Prostate gland (tissue), 2 donors: Measurements from ENCODE around the gene TNXB. TPM values are rescaled to one million over a fixed set of nuclear protein-coding genes. Genes with fewer than 3 reads are reported as not detected.

ENCODE experiments used
- DNase-seq: peaks from one replicate; pipeline ENCODE4 v3.0.0-alpha.2; 2019; ENCODE audit warnings: low spot score
- H3K27ac ChIP-seq, 2 donors: fragments of 200-600 bp; sonication (generic); 2 replicates each; pipeline ENCODE4 v1.5.1; 2017 to 2019
- H3K27me3 ChIP-seq: fragments of 200-600 bp; sonication (generic); replicated peaks from 2 replicates; pipeline ENCODE4 v1.5.1; 2019; ENCODE audit not compliant: insufficient read depth
- H3K36me3 ChIP-seq, 2 donors: fragments of 200-600 bp; sonication (generic); 1 replicate in 1 of 2; 2 replicates in 1 of 2; pipeline versions ENCODE4 v1.5.1 to v1.8.1; 2017 to 2019
- H3K4me1 ChIP-seq: fragments of 200-600 bp; sonication (generic); replicated peaks from 2 replicates; pipeline ENCODE4 v1.5.1; 2019
- H3K4me3 ChIP-seq, 2 donors: fragments of 200-600 bp; sonication (generic); 2 replicates each; pipeline ENCODE4 v1.5.1; 2017 to 2019
- H3K9me3 ChIP-seq: fragments of 200-600 bp; sonication (generic); 2 replicates; pipeline ENCODE4 v1.5.1; 2017
- CTCF ChIP-seq, 4 experiments: fragments of 200-600 bp in 2 of 4; fragments of 450-650 bp in 2 of 4; sonication (generic) in 2 of 4; IDR thresholded peaks; 1 replicate in 3 of 4; 2 replicates in 1 of 4; pipeline ENCODE4 v1.5.1; 2016 to 2019; ENCODE audit warnings: antibody characterized with exemption in 4 of 4, mild to moderate bottlenecking in 2 of 4, moderate library complexity in 2 of 4
- POLR2A ChIP-seq: fragments of 450-650 bp; IDR thresholded peaks from one replicate; pipeline ENCODE4 v1.6.1; 2016; ENCODE audit warnings: antibody characterized with exemption, mild to moderate bottlenecking
- POLR2AphosphoS5 ChIP-seq: sonication (generic); formaldehyde crosslinking; IDR thresholded peaks from one replicate; pipeline ENCODE4 v1.6.1; 2017; ENCODE audit warnings: antibody characterized with exemption
- WGBS: methylation state at CpG from one replicate; pipeline ENCODE4 v1.1.5; 2018; 5-methylcytosine and 5-hydroxymethylcytosine counted together
- intact Hi-C: fragments of 100-400 bp; cut with DNase I; formaldehyde crosslinking; loops from one replicate; pipeline ENCODE4 v1.14.2; 2022
- total RNA-seq, 2 donors: library from RNA; depleted of rRNA; stranded (reverse); fragments of >200 nt; gene quantifications; one replicate each; pipeline ENCODE4 v1.1.0, GENCODE V29; 2016

The TNXB gene
- total RNA-seq, 2 donors from 2014 or later = 18.5 to 29.1 TPM

- Histone ChIP-seq H3K4me3 (no peak overlapping the region), H3K4me1 (no peaks in the 10 kb centered on the region), H3K36me3 (peaks cover 19 to 28% of the 10 kb centered on the region in 2 donors), H3K27me3 (no peaks in the 10 kb centered on the region), H3K9me3 (no peaks in the 10 kb centered on the region), H3K27ac (no peak overlapping the region)
- 78% methylated on average over 7 of the region's 7 CpGs for WGBS
- no peak for DNase-seq
- TF ChIP-seq CTCF (IDR thresholded peaks at IDR 0.05) = peak in 2 of 4 experiments; percentile 9 to 32
- TF ChIP-seq POLR2AphosphoS5 = no peak
- no peak for TF ChIP-seq POLR2A
- intact Hi-C loops = no loop called here
Observed at GRCh38 chr6:32116674-32117073, 7.5 kb upstream of the TNXB start.

GRCh38 chr6:32115623-32116022 is 6.5 kb upstream of the TNXB start:
- WGBS = 80% methylated on average over 6 of the region's 6 CpGs
- Histone ChIP-seq H3K27me3 (no peaks in the 10 kb centered on the region), H3K9me3 (no peaks in the 10 kb centered on the region), H3K4me3 (no peak overlapping the region), H3K27ac (peak overlapping the region in 1 of 2 donors; percentile 25), H3K36me3 (peaks cover 10 to 19% of the 10 kb centered on the region in 2 donors), H3K4me1 (no peaks in the 10 kb centered on the region)
- TF ChIP-seq POLR2A = no peak
- no peak for TF ChIP-seq POLR2AphosphoS5
- no peak for TF ChIP-seq CTCF (IDR thresholded peaks at IDR 0.05)
- intact Hi-C loops = no loop called here
- DNase-seq = no peak

- WGBS = 60% methylated on average over 8 of the region's 8 CpGs
- Histone ChIP-seq H3K4me3 (no peak overlapping the region), H3K36me3 (peaks cover 8 to 17% of the 10 kb centered on the region in 2 donors), H3K9me3 (no peaks in the 10 kb centered on the region), H3K27me3 (no peaks in the 10 kb centered on the region), H3K27ac (peak overlapping the region; percentile 16 to 25), H3K4me1 (no peaks in the 10 kb centered on the region)
- DNase-seq = no peak
- no peak for TF ChIP-seq POLR2A
- TF ChIP-seq CTCF (IDR thresholded peaks at IDR 0.05) = no peak
- intact Hi-C loops = no loop called here
Observed at GRCh38 chr6:32114796-32115195, 5.7 kb upstream of the TNXB start.

- intact Hi-C loops = loop anchor here (1.0 kb wide), 1 partner anchor 26 kb away; no protein-coding TSS in a partner anchor
Observed at GRCh38 chr6:32113386-32114352, 4.5 kb upstream of the TNXB start.

More at GRCh38 chr6:32113386-32114352, 4.5 kb upstream of the TNXB start:
- WGBS = 72% methylated on average over 9 of the region's 9 CpGs
- H3K27ac ChIP-seq = peak overlapping the region; percentile 47 to 48
- no peaks in the 10 kb centered on the region for H3K27me3 ChIP-seq
- no peak for DNase-seq
- TF ChIP-seq POLR2AphosphoS5 (no peak), CTCF (IDR thresholded peaks at IDR 0.05) (peak in 1 of 4 experiments; percentile 42)
- H3K4me1 ChIP-seq = peaks cover under 1% of the 10 kb centered on the region
- no peaks in the 10 kb centered on the region for H3K9me3 ChIP-seq
- no peak overlapping the region for H3K4me3 ChIP-seq
- peaks cover 6 to 16% of the 10 kb centered on the region in 2 donors for H3K36me3 ChIP-seq
